22Rv1 (cell line): ENCODE measurements around the gene AGAP1.

Experiments used
- H3K27ac ChIP-seq: fragments of 450-650 bp; 2 replicates; pipeline ENCODE4 v1.5.1; 2017
- ZFX ChIP-seq: fragments of 450-650 bp; IDR thresholded peaks from 2 replicates; pipeline ENCODE4 v1.6.1; 2017; ENCODE audit warnings: antibody characterized with exemption, borderline replicate concordance
- TF ChIP-seq, protein P1 (sequence below): fragments of 450-650 bp; IDR thresholded peaks from 2 replicates; pipeline ENCODE4 v1.5.1; 2017; ENCODE audit warnings: mild to moderate bottlenecking

AGAP1 gene

DNA sequence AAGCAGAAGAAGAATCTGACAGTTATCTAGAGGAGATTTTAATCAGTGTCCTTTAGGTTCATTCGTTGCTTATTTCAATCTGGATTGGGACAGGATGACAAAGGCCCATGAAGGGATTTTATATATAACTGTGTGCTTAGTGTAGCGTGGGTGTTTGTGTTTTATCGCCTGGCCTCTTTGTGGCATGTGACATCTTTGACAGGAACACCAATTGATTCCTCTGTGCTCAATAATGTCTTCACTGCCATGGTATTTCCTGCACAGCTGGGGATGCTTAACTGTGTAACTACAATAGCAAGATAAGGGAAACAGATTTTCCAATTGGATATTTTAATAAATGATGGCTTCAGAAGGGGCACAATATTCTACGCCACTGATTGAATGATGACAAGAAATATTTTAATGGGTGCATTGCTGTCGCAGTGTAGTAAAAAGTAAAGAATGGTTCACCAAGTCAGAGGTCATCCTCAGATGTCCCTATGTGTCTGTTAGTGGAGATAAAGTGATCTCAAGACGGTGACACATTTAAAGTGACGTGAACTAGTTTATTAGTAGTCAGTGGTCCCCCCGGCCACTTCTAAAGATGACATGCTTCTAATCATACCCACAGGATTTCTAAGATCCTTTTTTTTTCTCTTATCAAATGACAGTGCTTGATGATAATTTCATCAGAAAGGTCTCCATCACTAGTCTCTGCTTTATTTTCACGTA, 160.4 kb downstream of the AGAP1 start:
- no peak for TF ChIP-seq ZFX
- TF ChIP-seq, protein P1, sequence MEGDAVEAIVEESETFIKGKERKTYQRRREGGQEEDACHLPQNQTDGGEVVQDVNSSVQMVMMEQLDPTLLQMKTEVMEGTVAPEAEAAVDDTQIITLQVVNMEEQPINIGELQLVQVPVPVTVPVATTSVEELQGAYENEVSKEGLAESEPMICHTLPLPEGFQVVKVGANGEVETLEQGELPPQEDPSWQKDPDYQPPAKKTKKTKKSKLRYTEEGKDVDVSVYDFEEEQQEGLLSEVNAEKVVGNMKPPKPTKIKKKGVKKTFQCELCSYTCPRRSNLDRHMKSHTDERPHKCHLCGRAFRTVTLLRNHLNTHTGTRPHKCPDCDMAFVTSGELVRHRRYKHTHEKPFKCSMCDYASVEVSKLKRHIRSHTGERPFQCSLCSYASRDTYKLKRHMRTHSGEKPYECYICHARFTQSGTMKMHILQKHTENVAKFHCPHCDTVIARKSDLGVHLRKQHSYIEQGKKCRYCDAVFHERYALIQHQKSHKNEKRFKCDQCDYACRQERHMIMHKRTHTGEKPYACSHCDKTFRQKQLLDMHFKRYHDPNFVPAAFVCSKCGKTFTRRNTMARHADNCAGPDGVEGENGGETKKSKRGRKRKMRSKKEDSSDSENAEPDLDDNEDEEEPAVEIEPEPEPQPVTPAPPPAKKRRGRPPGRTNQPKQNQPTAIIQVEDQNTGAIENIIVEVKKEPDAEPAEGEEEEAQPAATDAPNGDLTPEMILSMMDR, result no peak
- H3K27ac ChIP-seq, result no peak overlapping the region

DNA sequence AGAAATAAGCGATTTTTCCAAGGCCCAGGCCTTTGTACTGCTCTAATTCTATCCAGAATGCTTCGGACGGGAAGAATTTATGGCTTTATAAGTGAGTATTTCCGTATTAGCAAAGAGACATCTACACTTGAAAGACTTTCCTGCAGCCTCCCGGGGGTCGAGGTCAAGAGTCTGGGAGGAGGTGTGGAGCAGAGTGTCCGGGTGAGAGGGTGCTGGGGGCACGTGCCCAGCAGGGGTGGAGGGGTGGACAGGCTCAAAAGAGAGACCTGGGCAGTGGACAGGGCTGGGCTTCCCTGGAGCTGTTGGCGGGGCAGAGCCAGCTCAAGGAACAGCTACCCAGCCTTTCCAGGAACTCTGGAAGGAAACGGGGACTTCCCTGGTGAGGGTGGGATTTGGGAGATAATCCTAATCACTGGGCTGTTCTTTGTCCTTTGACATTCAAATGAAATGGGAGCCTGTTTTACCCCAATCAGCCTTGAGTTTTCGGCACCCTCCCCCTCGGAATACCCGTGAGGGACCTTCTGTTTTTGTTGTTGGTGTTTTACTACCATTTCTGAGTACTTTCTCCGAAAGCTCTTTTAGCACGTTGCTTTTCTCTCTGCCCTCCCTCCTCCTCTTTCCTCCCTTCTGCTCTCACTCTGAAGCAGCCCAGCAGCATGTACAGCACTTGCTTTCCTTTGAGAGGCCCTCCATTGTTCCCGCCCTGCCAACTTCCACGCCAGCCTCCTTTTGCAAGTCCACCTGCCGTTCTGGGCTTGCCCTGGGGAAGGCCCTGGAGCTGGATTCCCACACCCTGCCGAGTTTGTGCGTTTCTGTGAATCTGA, 164.7 kb downstream of the AGAP1 start:
- no peak for TF ChIP-seq ZFX
- TF ChIP-seq, protein P1, result no peak
- no peak overlapping the region for H3K27ac ChIP-seq

DNA sequence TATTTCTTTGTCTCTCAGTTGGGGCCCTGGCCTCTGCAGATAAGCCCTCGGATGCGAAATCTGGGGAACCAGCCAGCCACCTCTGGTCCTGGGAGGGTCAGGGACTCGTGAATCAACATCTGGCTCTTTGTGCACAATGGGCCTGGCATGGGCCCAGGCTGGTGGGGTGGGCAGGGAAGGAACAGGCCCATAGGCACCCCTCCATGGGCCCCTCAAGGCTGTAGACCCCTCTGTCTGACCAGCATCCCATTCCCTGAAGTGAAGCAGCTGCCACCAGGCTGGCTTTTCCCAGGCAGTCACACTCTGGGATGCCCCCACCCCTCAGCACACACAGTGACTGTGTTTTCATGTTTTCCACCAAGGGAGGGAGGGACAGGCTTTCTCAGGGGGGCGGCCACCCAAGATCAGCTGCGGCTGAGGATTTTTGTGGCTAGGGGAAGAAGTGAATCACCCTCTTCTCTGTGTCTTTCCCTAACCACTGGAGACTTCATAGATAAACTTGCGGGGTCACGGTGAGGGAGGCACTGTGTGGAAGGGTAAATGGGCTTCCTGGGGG, 166.0 kb downstream of the AGAP1 start:
- no peak overlapping the region for H3K27ac ChIP-seq
- TF ChIP-seq, protein P1, result no peak
- no peak for TF ChIP-seq ZFX

DNA sequence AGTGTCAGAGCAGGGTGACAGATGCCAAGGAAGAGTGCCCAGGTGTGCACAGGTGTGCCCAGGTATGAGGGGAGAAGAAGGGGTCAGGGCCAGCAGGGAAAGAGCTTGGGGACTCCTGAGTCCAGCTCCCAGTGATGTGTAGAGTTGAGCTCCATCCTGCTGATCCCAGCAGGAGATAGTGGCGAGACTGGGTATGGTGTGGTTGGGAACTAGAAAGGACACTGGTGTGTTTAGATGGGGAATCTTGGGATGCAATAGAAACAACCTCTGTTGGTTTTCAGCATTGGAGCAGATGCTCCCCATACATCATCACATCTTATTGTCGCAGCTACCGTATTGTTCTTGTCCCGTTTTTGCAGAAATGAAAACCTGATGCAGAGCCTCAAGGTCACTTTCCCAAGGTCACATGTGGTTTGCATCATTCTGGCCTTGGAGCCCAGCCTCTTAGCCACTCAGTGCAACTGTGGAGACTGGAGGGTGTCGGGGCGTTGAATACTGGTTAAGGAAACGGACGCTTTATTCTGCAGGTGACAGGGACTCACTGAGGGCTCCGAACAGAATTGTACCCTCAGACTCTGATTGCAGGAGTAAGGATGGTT, 166.7 kb downstream of the AGAP1 start:
- no peak overlapping the region for H3K27ac ChIP-seq
- TF ChIP-seq, protein P1, result no peak
- no peak for TF ChIP-seq ZFX

- no peak for TF ChIP-seq ZFX
- TF ChIP-seq, protein P1, result no peak
- no peak overlapping the region for H3K27ac ChIP-seq
Observed at GRCh38 chr2:235661167-235661937, 167.5 kb downstream of the AGAP1 start.

DNA sequence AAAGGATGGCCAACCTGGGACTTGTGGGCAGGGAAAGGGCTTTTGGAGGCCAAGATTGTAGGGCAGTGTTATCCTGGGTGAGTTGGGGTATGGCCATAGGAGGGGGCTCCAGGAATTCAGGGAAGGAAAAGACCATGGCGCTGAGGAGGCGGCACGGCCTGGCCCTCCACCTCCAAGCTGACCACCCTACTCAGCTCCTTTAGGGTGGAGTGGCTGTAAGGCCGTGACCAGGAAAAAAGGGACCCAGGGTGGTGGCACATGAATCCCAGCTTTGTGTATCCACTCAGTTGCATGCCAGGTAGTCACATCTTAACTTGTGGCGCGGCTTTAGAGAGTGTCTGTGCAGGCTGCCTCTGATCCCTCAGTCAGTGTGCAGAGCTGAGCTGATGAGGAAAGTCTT, 168.1 kb downstream of the AGAP1 start:
- no peak for TF ChIP-seq ZFX
- TF ChIP-seq, protein P1, result no peak
- H3K27ac ChIP-seq, result no peak overlapping the region
